ENCODE results near the gene HDAC9. TPM values are rescaled to one million over a fixed set of nuclear protein-coding genes. Genes with fewer than 3 reads are reported as not detected.

The HDAC9 gene
- total RNA-seq, 1 experiment from 2014 or later = 11.3 TPM

- POLR2A ChIA-PET = interaction anchor here (0.6 to 1.8 kb wide), 3 partner anchors 29 to 452 kb away, joined by 3 to 6 read pairs (median 3); partner anchors contain the start of gene HDAC9
- TF ChIP-seq CTCF (IDR thresholded peaks at IDR 0.05; ENCODE audit: unreplicated experiment) = no peak
- no peaks in the 10 kb centered on the region for H3K9me3 Mint-ChIP-seq (ENCODE audit: unreplicated experiment)
- BruUV-seq (replicated peaks) = no TSS peak
- no peak for DNase-seq (ENCODE audit: unreplicated experiment)
- peaks cover 14% of the 10 kb centered on the region for H3K4me1 Mint-ChIP-seq (ENCODE audit: insufficient read depth, unreplicated experiment)
- no peak overlapping the region for H3K4me3 Mint-ChIP-seq (ENCODE audit: unreplicated experiment)
- no peak overlapping the region for H3K27ac Mint-ChIP-seq (ENCODE audit: low read depth, unreplicated experiment)
- no peaks in the 10 kb centered on the region for H3K27me3 Mint-ChIP-seq (ENCODE audit: insufficient read depth, unreplicated experiment)
- CTCF ChIA-PET = interaction anchor here (0.6 to 0.9 kb wide), 4 partner anchors 52 to 289 kb away, joined by 3 to 4 read pairs (median 3); no protein-coding TSS in a partner anchor
- intact Hi-C loops (cut with micrococcal nuclease) = no loop called here
- H3K36me3 Mint-ChIP-seq (ENCODE audit: insufficient read depth, unreplicated experiment) = no peaks in the 10 kb centered on the region
Observed at GRCh38 chr7:18455606-18456005, 39.9 kb upstream of the HDAC9 start.

- Mint-ChIP-seq H3K36me3 (ENCODE audit: insufficient read depth, unreplicated experiment) (no peaks in the 10 kb centered on the region), H3K27ac (ENCODE audit: low read depth, unreplicated experiment) (no peak overlapping the region), H3K27me3 (ENCODE audit: insufficient read depth, unreplicated experiment) (no peaks in the 10 kb centered on the region), H3K9me3 (ENCODE audit: unreplicated experiment) (no peaks in the 10 kb centered on the region), H3K4me3 (ENCODE audit: unreplicated experiment) (no peak overlapping the region), H3K4me1 (ENCODE audit: insufficient read depth, unreplicated experiment) (peaks cover 14% of the 10 kb centered on the region)
- ChIA-PET CTCF (interaction anchor here (0.7 to 1.2 kb wide), 4 partner anchors 82 to 113 kb away, joined by 3 to 4 read pairs (median 3); no protein-coding TSS in a partner anchor), POLR2A (interaction anchor here (0.6 to 1.2 kb wide), 2 partner anchors 50 to 522 kb away, joined by 3 read pairs; no protein-coding TSS in a partner anchor)
- TF ChIP-seq CTCF (IDR thresholded peaks at IDR 0.05; ENCODE audit: unreplicated experiment) = no peak
- BruUV-seq (replicated peaks) = no TSS peak
- DNase-seq (ENCODE audit: unreplicated experiment) = peak; percentile 85
- intact Hi-C loops (cut with micrococcal nuclease) = no loop called here
Observed at GRCh38 chr7:18457832-18458231, 37.7 kb upstream of the HDAC9 start.

GRCh38 chr7:18458830-18459229 is 36.7 kb upstream of the HDAC9 start:
- no peak overlapping the region for H3K27ac Mint-ChIP-seq (ENCODE audit: low read depth, unreplicated experiment)
- CTCF ChIA-PET = interaction anchor here (0.6 to 1.0 kb wide), 4 partner anchors 98 to 112 kb away, joined by 3 to 4 read pairs (median 4); no protein-coding TSS in a partner anchor
- intact Hi-C loops (cut with micrococcal nuclease) = no loop called here

More at GRCh38 chr7:18458830-18459229, 36.7 kb upstream of the HDAC9 start:
- Mint-ChIP-seq H3K9me3 (ENCODE audit: unreplicated experiment) (no peaks in the 10 kb centered on the region), H3K4me1 (ENCODE audit: insufficient read depth, unreplicated experiment) (peaks cover 14% of the 10 kb centered on the region), H3K36me3 (ENCODE audit: insufficient read depth, unreplicated experiment) (no peaks in the 10 kb centered on the region), H3K27me3 (ENCODE audit: insufficient read depth, unreplicated experiment) (no peaks in the 10 kb centered on the region), H3K4me3 (ENCODE audit: unreplicated experiment) (no peak overlapping the region)
- no TSS peak for BruUV-seq (replicated peaks)
- no peak for TF ChIP-seq CTCF (IDR thresholded peaks at IDR 0.05; ENCODE audit: unreplicated experiment)
- POLR2A ChIA-PET = interaction anchor here (0.6 to 1.2 kb wide), 4 partner anchors 44 to 1612 kb away, joined by 3 to 4 read pairs (median 3); no protein-coding TSS in a partner anchor
- DNase-seq (ENCODE audit: unreplicated experiment) = peak; percentile 48

All from MCF 10A (cell line).